HEK293 (cell line): ENCODE data around the gene YY2.

Source experiments
- CTCF ChIA-PET: fragments of 350-600 bp; formaldehyde crosslinking; extraction: SDS; loops from one replicate; lab custom pipeline; 2021; ENCODE audit warnings: antibody characterized with exemption; lab: Yijun Ruan, JAX
- POLR2A ChIA-PET: fragments of 300-600 bp; formaldehyde crosslinking; extraction: SDS; loops from one replicate; lab custom pipeline; 2020; ENCODE audit warnings: antibody characterized with exemption, inconsistent platforms; lab: Yijun Ruan, JAX
- H3K27ac ChIP-seq: fragments of 200-500 bp; sonication (Bioruptor generic); 2 replicates; pipeline ENCODE4 v1.5.1; 2014; ENCODE audit warnings: low read depth, low read length, control low read depth, inconsistent platforms; ENCODE audit errors: extremely low read depth
- H3K36me3 ChIP-seq, 2 experiments: fragments of 200-500 bp in 1 of 2; sonication (Bioruptor generic) in 1 of 2; 1 replicate in 1 of 2; 2 replicates in 1 of 2; pipeline ENCODE4 v1.5.1; 2014 to 2017; ENCODE audit warnings: inconsistent platforms in 2 of 2, low read length in 2 of 2; ENCODE audit not compliant: control insufficient read depth in 2 of 2, insufficient read depth in 1 of 2
- H3K4me1 ChIP-seq: fragments of 200-500 bp; sonication (Bioruptor generic); 2 replicates; pipeline ENCODE4 v1.5.1; 2014; ENCODE audit warnings: mild to moderate bottlenecking, low read length, inconsistent platforms; ENCODE audit not compliant: control insufficient read depth, insufficient read depth
- H3K4me3 ChIP-seq: 2 replicates; pipeline ENCODE4 v1.5.1; 2011; ENCODE audit warnings: low read depth, mild to moderate bottlenecking, control low read depth, low read length, moderate library complexity
- H3K9me3 ChIP-seq: fragments of 200-500 bp; sonication (Bioruptor generic); 2 replicates; pipeline ENCODE4 v1.5.1; 2014; ENCODE audit warnings: low read depth, low read length, inconsistent platforms; ENCODE audit not compliant: control insufficient read depth, insufficient read depth
- BCL11B ChIP-seq: fragments of 450-650 bp; formaldehyde crosslinking; IDR thresholded peaks from 2 replicates; pipeline ENCODE4 v1.5.1; 2016; ENCODE audit warnings: low read depth, missing biosample characterization, missing genetic modification characterization
- GLIS2 ChIP-seq: fragments of 450-650 bp; formaldehyde crosslinking; IDR thresholded peaks from 2 replicates; pipeline ENCODE4 v1.5.1; 2016; ENCODE audit warnings: missing biosample characterization, missing genetic modification characterization
- OVOL3 ChIP-seq: fragments of 450-650 bp; formaldehyde crosslinking; IDR thresholded peaks from 2 replicates; pipeline ENCODE4 v1.5.1; 2016; ENCODE audit warnings: missing biosample characterization, missing genetic modification characterization
- PRDM6 ChIP-seq: fragments of 450-650 bp; formaldehyde crosslinking; IDR thresholded peaks from 2 replicates; pipeline ENCODE4 v1.5.1; 2017; ENCODE audit warnings: missing biosample characterization, missing genetic modification characterization
- SP2 ChIP-seq: fragments of 450-650 bp; formaldehyde crosslinking; IDR thresholded peaks from 2 replicates; pipeline ENCODE4 v1.5.1; 2016; ENCODE audit warnings: missing biosample characterization, missing genetic modification characterization
- TSHZ1 ChIP-seq: fragments of 450-650 bp; formaldehyde crosslinking; IDR thresholded peaks from 2 replicates; pipeline ENCODE4 v1.5.1; 2016; ENCODE audit warnings: missing biosample characterization, missing genetic modification characterization, borderline replicate concordance
- ZBTB17 ChIP-seq: fragments of 450-650 bp; formaldehyde crosslinking; IDR thresholded peaks from 2 replicates; pipeline ENCODE4 v1.5.1; 2016; ENCODE audit warnings: missing biosample characterization, missing genetic modification characterization
- ZBTB8A ChIP-seq: fragments of 450-650 bp; formaldehyde crosslinking; IDR thresholded peaks from 2 replicates; pipeline ENCODE4 v1.5.1; 2016; ENCODE audit warnings: missing biosample characterization, missing genetic modification characterization
- ZEB2 ChIP-seq: fragments of 450-650 bp; formaldehyde crosslinking; IDR thresholded peaks from 2 replicates; pipeline ENCODE4 v1.5.1; 2016; ENCODE audit warnings: missing biosample characterization, missing genetic modification characterization
- ZFHX2 ChIP-seq: fragments of 450-650 bp; formaldehyde crosslinking; conservative IDR thresholded peaks from 2 replicates; pipeline ENCODE4 v1.5.1; 2016; ENCODE audit warnings: missing biosample characterization, missing genetic modification characterization
- ZNF114 ChIP-seq: fragments of 450-650 bp; formaldehyde crosslinking; IDR thresholded peaks from 2 replicates; pipeline ENCODE4 v1.5.0; 2017; ENCODE audit warnings: missing biosample characterization, missing genetic modification characterization
- ZNF121 ChIP-seq: fragments of 450-650 bp; formaldehyde crosslinking; IDR thresholded peaks from 2 replicates; pipeline ENCODE4 v1.5.1; 2016; ENCODE audit warnings: missing biosample characterization, missing genetic modification characterization
- ZNF146 ChIP-seq: fragments of 450-650 bp; formaldehyde crosslinking; IDR thresholded peaks from 2 replicates; pipeline ENCODE4 v1.5.1; 2016; ENCODE audit warnings: missing biosample characterization, missing genetic modification characterization
- ZNF18 ChIP-seq: fragments of 450-650 bp; formaldehyde crosslinking; IDR thresholded peaks from 2 replicates; pipeline ENCODE4 v1.5.1; 2016; ENCODE audit warnings: missing biosample characterization, missing genetic modification characterization
- ZNF274 ChIP-seq, 2 experiments: fragments of 200-500 bp in 1 of 2; fragments of 450-650 bp in 1 of 2; sonication (Bioruptor generic) in 1 of 2; formaldehyde crosslinking in 1 of 2; IDR thresholded peaks; 2 replicates each; pipeline versions ENCODE4 v1.5.1 to v1.6.1; 2014 to 2016; ENCODE audit warnings: borderline replicate concordance in 1 of 2, inconsistent platforms in 1 of 2, low read length in 1 of 2, missing biosample characterization in 1 of 2, missing genetic modification characterization in 1 of 2
- ZNF362 ChIP-seq: fragments of 450-650 bp; formaldehyde crosslinking; IDR thresholded peaks from 2 replicates; pipeline ENCODE4 v1.5.1; 2016; ENCODE audit warnings: missing biosample characterization, missing genetic modification characterization
- ZNF366 ChIP-seq: fragments of 450-650 bp; formaldehyde crosslinking; conservative IDR thresholded peaks from 2 replicates; pipeline ENCODE4 v1.5.1; 2016; ENCODE audit warnings: missing biosample characterization, missing genetic modification characterization
- ZNF473 ChIP-seq: fragments of 450-650 bp; formaldehyde crosslinking; IDR thresholded peaks from 2 replicates; pipeline ENCODE4 v1.5.1; 2017; ENCODE audit warnings: missing biosample characterization, missing genetic modification characterization
- ZNF488 ChIP-seq: fragments of 450-650 bp; formaldehyde crosslinking; IDR thresholded peaks from 2 replicates; pipeline ENCODE4 v1.5.1; 2016; ENCODE audit warnings: missing biosample characterization, missing genetic modification characterization
- ZNF501 ChIP-seq: fragments of 450-650 bp; formaldehyde crosslinking; IDR thresholded peaks from 2 replicates; pipeline ENCODE4 v1.5.1; 2016; ENCODE audit warnings: missing biosample characterization, missing genetic modification characterization
- ZNF530 ChIP-seq: fragments of 450-650 bp; formaldehyde crosslinking; IDR thresholded peaks from 2 replicates; pipeline ENCODE4 v1.5.1; 2016; ENCODE audit warnings: low read depth, missing biosample characterization, missing genetic modification characterization
- ZNF571 ChIP-seq: fragments of 450-650 bp; formaldehyde crosslinking; IDR thresholded peaks from 2 replicates; pipeline ENCODE4 v1.5.0; 2017; ENCODE audit warnings: missing biosample characterization, missing genetic modification characterization
- ZNF792 ChIP-seq: fragments of 450-650 bp; formaldehyde crosslinking; IDR thresholded peaks from 2 replicates; pipeline ENCODE4 v1.5.1; 2016; ENCODE audit warnings: missing biosample characterization, missing genetic modification characterization
- ZNF843 ChIP-seq: fragments of 450-650 bp; formaldehyde crosslinking; IDR thresholded peaks from 2 replicates; pipeline ENCODE4 v1.5.1; 2016; ENCODE audit warnings: missing biosample characterization, missing genetic modification characterization
- ZSCAN4 ChIP-seq: fragments of 450-650 bp; formaldehyde crosslinking; IDR thresholded peaks from 2 replicates; pipeline ENCODE4 v1.5.1; 2017; ENCODE audit warnings: missing biosample characterization, missing genetic modification characterization

Gene YY2

GRCh38 chrX:21839334-21840192 lies 16.2 kb upstream of the YY2 start, which contains the start of gene MBTPS2 (continued):
- TF ChIP-seq ZBTB8A (peak; percentile 65), TSHZ1 (tag by site-specific recombination) (no peak), SP2 (peak; percentile 55), ZNF571 (tag by site-specific recombination) (no peak), BCL11B (no peak), ZNF792 (tag by site-specific recombination) (peak; percentile 32; the same call in 1 of the 2 replicates), ZNF18 (tag by site-specific recombination) (no peak), ZNF114 (tag by site-specific recombination) (no peak), ZEB2 (tag by site-specific recombination) (peak; percentile 74), ZNF274 (IDR thresholded peaks at IDR 0.05; ENCODE audit: low read length) (no peak), ZNF274 (tag by site-specific recombination; IDR thresholded peaks at IDR 0.05; ENCODE audit: borderline replicate concordance) (no peak), PRDM6 (no peak), ZNF843 (tag by site-specific recombination) (peak; percentile 57; the same call in 1 of the 2 replicates)

- TF ChIP-seq ZNF488 (tag by site-specific recombination) (no peak), ZNF366 (no peak), ZNF473 (tag by site-specific recombination) (no peak), ZNF530 (tag by site-specific recombination) (no peak), ZNF146 (no peak), ZNF362 (tag by site-specific recombination) (no peak), ZSCAN4 (tag by site-specific recombination) (no peak), ZNF501 (tag by site-specific recombination) (no peak), ZNF121 (tag by site-specific recombination) (no peak), ZBTB17 (tag by site-specific recombination) (no peak), OVOL3 (tag by site-specific recombination) (no peak), ZFHX2 (tag by site-specific recombination) (no peak), GLIS2 (no peak)
- Histone ChIP-seq H3K36me3 (peaks cover 15 to 19% of the 10 kb centered on the region in 2 experiments; a peak in 2 of 3 replicates), H3K4me3 (peak overlapping the region; percentile 84), H3K4me1 (no peaks in the 10 kb centered on the region), H3K9me3 (no peaks in the 10 kb centered on the region), H3K27ac (peak overlapping the region; percentile 71; the same call in 1 of the 2 replicates)
- POLR2A ChIA-PET, result interaction anchor here (1.2 kb wide), 1 partner anchor 11 kb away, joined by 3 read pairs; no protein-coding TSS in a partner anchor
- CTCF ChIA-PET, result interaction anchor here (0.9 to 1.2 kb wide), 2 partner anchors 140 to 146 kb away, joined by 3 to 4 read pairs; no protein-coding TSS in a partner anchor
Observed at GRCh38 chrX:21840193-21840545, 15.6 kb upstream of the YY2 start.
